ENCODE data around the gene CENPL.
"Not testable (repeated sequence)": the region's sequence is repeated elsewhere in the genome, so short reads cannot be mapped to it uniquely, and the experiment has no call there.

The CENPL gene

DNA sequence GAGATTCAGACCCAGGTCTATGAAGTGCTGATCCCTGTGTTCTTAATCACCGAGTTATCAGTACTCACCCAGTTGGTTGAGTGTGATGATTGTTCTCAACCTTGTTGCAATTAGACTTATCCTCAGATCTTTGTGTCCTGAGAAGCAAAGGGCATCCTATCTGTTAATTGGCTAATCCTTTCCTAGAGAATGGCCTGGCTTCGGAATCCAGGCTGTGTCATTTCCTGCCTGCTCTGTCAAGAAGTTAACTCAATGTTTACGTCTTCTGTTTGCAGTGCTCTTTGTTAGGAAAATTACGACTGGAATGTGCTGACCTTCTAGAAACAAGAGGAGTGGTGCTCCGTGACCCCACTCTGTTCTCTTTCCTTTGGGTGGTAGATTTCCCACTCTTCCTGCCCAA lies 28.4 kb upstream of the CENPL start:
- TF ChIP-seq, protein P1, sequence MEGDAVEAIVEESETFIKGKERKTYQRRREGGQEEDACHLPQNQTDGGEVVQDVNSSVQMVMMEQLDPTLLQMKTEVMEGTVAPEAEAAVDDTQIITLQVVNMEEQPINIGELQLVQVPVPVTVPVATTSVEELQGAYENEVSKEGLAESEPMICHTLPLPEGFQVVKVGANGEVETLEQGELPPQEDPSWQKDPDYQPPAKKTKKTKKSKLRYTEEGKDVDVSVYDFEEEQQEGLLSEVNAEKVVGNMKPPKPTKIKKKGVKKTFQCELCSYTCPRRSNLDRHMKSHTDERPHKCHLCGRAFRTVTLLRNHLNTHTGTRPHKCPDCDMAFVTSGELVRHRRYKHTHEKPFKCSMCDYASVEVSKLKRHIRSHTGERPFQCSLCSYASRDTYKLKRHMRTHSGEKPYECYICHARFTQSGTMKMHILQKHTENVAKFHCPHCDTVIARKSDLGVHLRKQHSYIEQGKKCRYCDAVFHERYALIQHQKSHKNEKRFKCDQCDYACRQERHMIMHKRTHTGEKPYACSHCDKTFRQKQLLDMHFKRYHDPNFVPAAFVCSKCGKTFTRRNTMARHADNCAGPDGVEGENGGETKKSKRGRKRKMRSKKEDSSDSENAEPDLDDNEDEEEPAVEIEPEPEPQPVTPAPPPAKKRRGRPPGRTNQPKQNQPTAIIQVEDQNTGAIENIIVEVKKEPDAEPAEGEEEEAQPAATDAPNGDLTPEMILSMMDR (conservative IDR thresholded peaks at IDR 0.05) = no peak

DNA sequence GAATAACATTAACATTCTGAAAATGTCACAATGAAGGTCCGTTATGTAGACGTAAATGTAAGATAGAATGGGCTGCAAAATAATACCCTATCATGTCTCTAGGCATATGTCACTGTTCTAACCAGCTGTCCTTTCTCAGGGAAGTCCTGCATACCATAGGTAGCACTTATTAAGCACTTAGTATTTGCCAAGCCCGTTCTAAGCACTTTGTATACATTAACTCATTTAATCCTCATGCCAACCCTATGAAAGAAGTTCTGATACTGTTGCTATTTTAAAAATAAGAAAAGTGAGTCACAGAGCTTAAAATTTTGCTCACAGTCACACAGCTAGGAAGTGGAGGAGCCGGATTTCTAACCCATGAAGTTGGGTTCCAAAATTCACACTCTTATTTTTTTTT lies 27.4 kb upstream of the CENPL start:
- TF ChIP-seq, protein P1 (conservative IDR thresholded peaks at IDR 0.05) = no peak
- H3K27ac ChIP-seq = no peak overlapping the region

More for the DNA sequence above, 28.4 kb upstream of the CENPL start:
- peak overlapping the region; percentile 50 for H3K27ac ChIP-seq

- H3K27ac ChIP-seq = no peak overlapping the region
- TF ChIP-seq, protein P1 (conservative IDR thresholded peaks at IDR 0.05) = no peak
Observed at GRCh38 chr1:173832748-173833147, 8.1 kb upstream of the CENPL start.

GRCh38 chr1:173827611-173828010 lies 2.9 kb upstream of the CENPL start:
- H3K27ac ChIP-seq = no peak overlapping the region
- TF ChIP-seq, protein P1 (conservative IDR thresholded peaks at IDR 0.05) = no peak

GRCh38 chr1:173823781-173824314 lies 835 bp downstream of the CENPL start:
- TF ChIP-seq, protein P1 (conservative IDR thresholded peaks at IDR 0.05) = no peak
- H3K27ac ChIP-seq = peak overlapping the region; percentile 81

DNA sequence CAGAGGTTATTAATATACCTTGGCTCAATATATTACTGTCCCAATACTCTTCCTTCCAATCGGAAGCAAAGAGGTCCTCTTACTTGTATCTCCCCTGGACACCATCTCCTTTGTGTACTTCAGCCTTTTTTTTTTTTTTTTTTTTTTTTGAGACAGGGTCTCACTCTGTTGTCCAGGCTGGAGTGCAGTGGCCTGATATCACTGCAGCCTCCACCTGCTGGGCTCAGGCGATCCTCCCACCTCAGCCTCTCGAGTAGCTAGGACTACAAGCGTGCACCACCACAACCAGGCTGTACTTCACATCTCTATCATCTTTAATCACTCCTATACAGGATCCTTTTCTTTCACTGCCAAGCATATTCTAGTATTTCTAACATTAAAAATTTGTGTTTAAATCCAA lies 3.0 kb downstream of the CENPL start:
- no peak overlapping the region for H3K27ac ChIP-seq
- TF ChIP-seq, protein P1 (conservative IDR thresholded peaks at IDR 0.05) = no peak

GRCh38 chr1:173818459-173818858 lies 6.2 kb downstream of the CENPL start:
- TF ChIP-seq, protein P1 (conservative IDR thresholded peaks at IDR 0.05) = no peak
- H3K27ac ChIP-seq = no peak overlapping the region

DNA sequence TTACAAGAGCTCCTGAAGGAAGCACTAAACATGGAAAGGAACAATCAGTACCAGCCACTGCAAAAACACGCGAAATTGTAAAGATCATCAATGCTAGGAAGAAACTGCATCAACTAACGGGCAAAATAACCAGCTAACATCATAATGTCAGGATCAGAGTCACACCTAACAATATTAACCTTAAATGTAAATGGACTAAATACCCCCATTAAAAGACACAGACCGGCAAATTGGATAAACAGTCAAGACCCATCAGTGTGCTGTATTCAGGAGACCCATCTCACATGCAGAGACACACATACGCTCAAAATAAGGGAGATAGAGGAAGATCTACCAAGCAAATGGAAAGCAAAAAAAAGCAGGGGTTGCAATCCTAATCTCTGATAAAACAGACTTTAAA lies 11.0 kb downstream of the CENPL start:
- not testable (repeated sequence) for H3K27ac ChIP-seq
